Stimulated activated CD4-positive, alpha-beta T cell treated with anti-CD3 and anti-CD28 coated beads, Interleukin-12 subunit alpha, Interleukin-12 subunit beta, amount 100 ng/mL, for 48 hours (primary cell): ENCODE measurements around the gene ANKS1B.
"Not testable (repeated sequence)": the region's sequence is repeated elsewhere in the genome, so short reads cannot be mapped to it uniquely, and the experiment has no call there.

Experiments used
- DNase-seq, 3 donors: peaks; one replicate each; pipeline ENCODE4 v3.0.0-alpha.2; 2020; ENCODE audit warnings: low read depth in 2 of 3, low spot score in 1 of 3

ANKS1B gene

GRCh38 chr12:99875081-99875480 is 109.7 kb downstream of the ANKS1B start:
- no peak for DNase-seq

DNA sequence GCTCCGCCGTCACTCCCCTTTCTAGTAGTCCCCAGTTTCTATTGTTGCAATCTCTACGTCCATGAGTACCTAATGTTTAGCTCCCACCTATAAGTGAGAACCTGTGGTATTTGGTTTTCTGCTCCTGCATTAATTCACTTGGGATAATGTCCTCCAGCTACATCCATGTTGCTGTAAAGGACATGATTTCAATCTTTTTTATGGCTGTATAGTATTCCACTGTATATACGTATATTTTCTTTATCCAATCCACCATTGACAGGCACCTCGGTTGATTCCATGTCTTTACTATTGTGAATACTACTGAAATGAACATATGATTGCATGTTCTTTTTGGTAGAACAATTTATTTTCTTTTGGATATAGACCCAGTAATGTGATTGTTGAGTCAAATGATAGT is 114.7 kb downstream of the ANKS1B start:
- no peak for DNase-seq

GRCh38 chr12:99861731-99862130 is 123.0 kb downstream of the ANKS1B start:
- DNase-seq = no peak

DNA sequence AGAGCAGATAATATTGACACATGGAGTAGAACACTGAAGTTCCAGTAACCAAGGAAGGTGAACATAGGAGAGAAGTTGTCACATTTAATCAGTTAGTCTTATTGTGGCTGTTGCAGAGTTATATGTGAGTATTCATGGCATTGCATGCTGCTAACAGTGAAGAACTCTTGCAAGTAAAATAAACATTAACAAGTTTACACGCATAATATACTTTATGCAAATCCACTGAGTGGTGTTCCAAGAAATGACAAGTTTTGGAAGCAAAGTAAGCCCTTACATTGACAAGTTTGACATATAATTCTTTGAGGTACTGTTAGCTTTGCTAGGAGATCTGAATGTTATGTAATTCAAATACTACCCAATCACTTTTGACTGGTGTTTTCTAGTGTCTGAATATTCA is 125.6 kb downstream of the ANKS1B start:
- DNase-seq = no peak

- no peak for DNase-seq
Measured at GRCh38 chr12:99852666-99853065, 132.1 kb downstream of the ANKS1B start.

GRCh38 chr12:99847936-99848335 is 136.8 kb downstream of the ANKS1B start:
- no peak for DNase-seq

DNA sequence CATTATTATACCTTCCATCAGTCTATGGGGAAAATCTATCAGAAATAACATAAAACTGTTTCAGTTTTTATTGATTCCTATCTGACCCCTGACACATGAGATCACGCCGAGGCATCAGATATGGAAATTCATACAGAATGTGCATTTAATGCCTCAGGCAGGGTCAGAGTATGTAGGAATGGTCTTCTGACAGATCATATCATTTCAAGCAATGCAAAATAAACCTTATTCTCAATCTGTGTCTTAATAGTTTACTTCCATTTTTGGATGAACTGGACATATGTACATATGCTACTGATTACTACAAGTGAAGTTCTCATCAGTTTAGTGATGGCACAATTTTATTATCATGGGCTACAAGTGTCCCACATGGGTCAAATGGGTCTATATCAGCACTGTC is 150.0 kb downstream of the ANKS1B start:
- no peak for DNase-seq

DNA sequence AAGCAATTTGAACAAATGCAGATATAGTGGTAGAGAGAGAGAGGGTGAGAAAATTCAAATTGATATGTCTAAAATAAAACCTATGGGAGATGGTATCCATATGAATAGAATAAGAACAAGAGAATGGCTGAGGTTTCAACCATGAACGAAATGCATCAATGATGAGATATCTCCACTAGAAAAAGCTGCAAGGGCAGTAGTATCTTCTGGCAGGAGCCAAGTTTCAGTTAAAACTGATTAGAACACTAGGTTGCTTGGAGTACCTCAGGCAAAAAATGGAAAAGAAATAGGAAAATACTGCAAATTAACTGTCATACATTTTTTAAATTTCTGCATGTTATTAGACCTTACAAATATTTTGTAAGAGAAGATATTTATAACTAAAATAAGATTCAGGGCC is 151.3 kb downstream of the ANKS1B start:
- DNase-seq = no peak

- DNase-seq = no peak
Measured at GRCh38 chr12:99824900-99825542, 159.7 kb downstream of the ANKS1B start.

DNA sequence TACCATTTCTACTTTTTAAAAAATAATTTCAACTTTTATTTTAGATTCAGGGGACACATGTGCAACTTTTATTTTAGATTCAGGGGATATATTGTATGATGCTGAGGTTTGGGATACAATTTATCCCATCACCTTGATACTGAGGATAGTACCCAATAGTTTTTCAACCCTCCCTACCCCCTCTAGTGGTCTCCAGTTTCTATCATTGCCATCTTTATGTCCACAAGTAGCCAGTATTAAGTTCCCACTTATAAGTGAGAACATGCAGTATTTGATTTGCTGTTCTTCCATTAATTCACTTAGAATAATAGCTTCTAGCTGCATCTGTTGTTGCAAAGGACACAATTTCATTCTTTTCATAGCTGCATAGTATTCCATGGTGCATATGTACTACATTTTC is 162.5 kb downstream of the ANKS1B start:
- DNase-seq = no peak

DNA sequence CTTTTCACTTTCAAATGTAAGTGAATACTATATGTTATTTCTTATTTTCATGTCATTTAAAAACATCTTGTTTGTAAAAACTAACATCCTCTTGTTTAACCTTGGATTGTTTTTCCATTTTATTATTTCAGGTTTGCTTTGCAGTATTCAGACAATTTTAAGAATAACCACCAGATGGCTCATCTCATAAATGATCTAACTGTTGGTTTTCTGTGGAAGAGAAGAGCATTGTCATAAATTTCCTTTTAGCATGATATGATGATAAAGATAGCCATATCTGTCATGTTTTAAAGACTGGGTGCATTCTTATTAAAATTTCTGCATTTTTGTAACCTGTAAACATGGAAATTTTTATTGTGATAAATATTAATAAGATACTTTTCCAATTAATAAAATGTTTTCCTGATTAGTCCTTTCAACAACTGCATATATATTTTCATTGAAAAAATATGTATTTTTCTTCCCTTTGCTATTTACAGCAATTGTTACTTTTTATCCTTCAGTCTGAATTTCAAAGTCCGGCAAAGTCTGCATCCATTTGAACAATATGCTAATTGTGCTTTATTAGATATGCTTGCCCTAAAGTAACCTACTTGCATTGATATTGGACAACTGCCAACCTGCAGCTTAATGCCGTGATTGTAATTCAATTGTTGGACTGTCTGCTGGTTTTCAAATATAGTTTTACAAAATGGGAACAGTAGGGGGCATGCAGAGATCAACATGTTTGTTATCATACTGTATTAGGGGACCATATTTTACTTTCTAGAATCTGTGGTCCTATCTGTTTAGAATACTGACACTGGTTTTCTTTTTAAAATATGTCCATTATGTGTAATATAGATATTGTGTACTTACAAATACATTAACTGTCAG is 173.8 kb downstream of the ANKS1B start:
- no peak for DNase-seq

- DNase-seq = no peak
Measured at GRCh38 chr12:99809909-99810308, 174.8 kb downstream of the ANKS1B start.

GRCh38 chr12:99806304-99806703 is 178.4 kb downstream of the ANKS1B start:
- DNase-seq = no peak

- DNase-seq = no peak
Measured at GRCh38 chr12:99804715-99805114, 180.0 kb downstream of the ANKS1B start.

DNA sequence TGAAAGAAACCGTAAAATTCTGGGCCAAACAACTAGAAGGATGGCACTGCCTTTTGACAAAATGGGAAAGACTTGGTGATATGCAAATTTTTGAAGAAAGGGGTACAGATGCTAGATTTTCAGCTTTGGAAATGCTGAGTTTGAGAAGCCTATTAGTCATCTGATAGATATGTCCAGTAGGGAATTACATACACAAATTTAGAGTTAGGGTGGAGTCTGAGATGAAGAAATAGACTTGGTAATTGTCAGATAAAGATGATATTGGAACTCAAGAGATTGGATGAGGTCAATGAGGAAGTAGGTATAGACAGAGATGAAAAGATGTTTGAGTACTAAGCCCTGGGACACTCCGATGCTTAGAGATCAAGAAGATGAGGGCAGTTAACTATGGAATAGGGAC is 184.1 kb downstream of the ANKS1B start:
- no peak for DNase-seq

- DNase-seq = not testable (repeated sequence)
Measured at GRCh38 chr12:99797931-99798330, 186.8 kb downstream of the ANKS1B start.

- DNase-seq = no peak
Measured at GRCh38 chr12:99783421-99783820, 201.3 kb downstream of the ANKS1B start.

- no peak for DNase-seq
Measured at GRCh38 chr12:99772274-99772673, 212.5 kb downstream of the ANKS1B start.

- DNase-seq = no peak
Measured at GRCh38 chr12:99771659-99772058, 213.1 kb downstream of the ANKS1B start.

GRCh38 chr12:99769396-99769980 is 215.2 kb downstream of the ANKS1B start:
- DNase-seq = no peak

- no peak for DNase-seq
Measured at GRCh38 chr12:99768758-99769157, 216.0 kb downstream of the ANKS1B start.

DNA sequence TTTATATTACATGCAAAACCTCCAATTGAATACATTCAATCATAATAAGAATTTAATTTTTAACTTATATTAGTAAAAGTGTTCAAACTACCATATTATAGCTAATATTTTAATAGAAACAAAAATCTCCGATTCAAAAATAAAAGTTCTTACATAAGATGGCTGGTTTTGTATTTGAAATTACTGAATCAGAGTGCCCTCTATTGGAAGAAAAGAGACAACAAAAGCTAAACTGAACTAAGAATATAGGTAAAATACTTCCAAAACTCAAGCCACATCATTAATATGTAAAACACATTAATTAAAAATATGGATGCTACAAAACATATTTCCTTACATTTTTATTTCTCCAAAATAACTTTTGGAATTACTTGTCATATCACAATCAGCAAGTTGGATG is 216.9 kb downstream of the ANKS1B start:
- DNase-seq = no peak
